GM12878 (cell line): ENCODE results near the gene STK17A. TPM values are rescaled to one million over a fixed set of nuclear protein-coding genes. Genes with fewer than 3 reads are reported as not detected.

Experiments used
- ASH2L ChIP-seq: fragments of 300-600, 200-600 bp; sonication (generic); IDR thresholded peaks from 2 replicates; pipeline ENCODE4 v1.6.1; 2017; ENCODE audit warnings: low read depth, mild to moderate bottlenecking, borderline replicate concordance
- BACH1 ChIP-seq: fragments of 450-650 bp; IDR thresholded peaks from 2 replicates; pipeline ENCODE4 v1.6.1; 2017; ENCODE audit warnings: mild to moderate bottlenecking, borderline replicate concordance
- BHLHE40 ChIP-seq, 2 experiments: fragments of 450-650 bp in 1 of 2; IDR thresholded peaks; 2 replicates each; pipeline ENCODE4 v1.6.1; 2011 to 2017; ENCODE audit warnings: low read depth in 2 of 2, borderline replicate concordance in 1 of 2, improper control_type of control experiment in 1 of 2, low read length in 1 of 2, mild to moderate bottlenecking in 1 of 2
- CHD2 ChIP-seq: IDR thresholded peaks from 2 replicates; pipeline ENCODE4 v1.6.1; 2011; ENCODE audit warnings: low read depth, low read length, improper control_type of control experiment, borderline replicate concordance
- DPF2 ChIP-seq: fragments of 450-650 bp; IDR thresholded peaks from 2 replicates; pipeline ENCODE4 v1.6.1; 2017; ENCODE audit warnings: mild to moderate bottlenecking
- EZH2 ChIP-seq: IDR thresholded peaks from 2 replicates; pipeline ENCODE4 v1.6.1; 2012; ENCODE audit warnings: low read depth, mild to moderate bottlenecking, control low read depth, inconsistent platforms, low read length, borderline replicate concordance; ENCODE audit not compliant: control insufficient read depth
- HCFC1 ChIP-seq: fragments of 150-350 bp; IDR thresholded peaks from 2 replicates; pipeline ENCODE4 v1.6.1; 2014; ENCODE audit warnings: low read length
- HDAC2 ChIP-seq: fragments of 200-600 bp; sonication (generic); IDR thresholded peaks from 2 replicates; pipeline ENCODE4 v1.6.1; 2017
- HDAC6 ChIP-seq: fragments of 200-600 bp; sonication (generic); IDR thresholded peaks from one replicate; pipeline ENCODE4 v1.8.0; 2017; ENCODE audit warnings: antibody characterized with exemption; ENCODE audit not compliant: unreplicated experiment
- KDM1A ChIP-seq: fragments of 200-600 bp; sonication (generic); IDR thresholded peaks from 2 replicates; pipeline ENCODE4 v1.6.1; 2016; ENCODE audit warnings: borderline replicate concordance
- NFYA ChIP-seq: IDR thresholded peaks from 2 replicates; pipeline ENCODE4 v1.6.1; 2011; ENCODE audit warnings: low read depth, mild to moderate bottlenecking, low read length, improper control_type of control experiment, borderline replicate concordance
- NR2C2 ChIP-seq: IDR thresholded peaks from 2 replicates; pipeline ENCODE4 v1.6.1; 2011; ENCODE audit warnings: borderline replicate concordance, low read depth; ENCODE audit not compliant: control insufficient read depth, insufficient read length
- NR2F1 ChIP-seq: fragments of 450-650 bp; conservative IDR thresholded peaks from 2 replicates; pipeline ENCODE4 v1.6.1; 2017; ENCODE audit warnings: mild to moderate bottlenecking
- PAX8 ChIP-seq: fragments of 450-650 bp; IDR thresholded peaks from 2 replicates; pipeline ENCODE4 v1.6.1; 2017; ENCODE audit warnings: mild to moderate bottlenecking, moderate library complexity
- POLR2A ChIP-seq: IDR thresholded peaks from 2 replicates; pipeline ENCODE4 v1.6.1; 2011; ENCODE audit warnings: low read depth, mild to moderate bottlenecking, low read length
- SIX5 ChIP-seq: IDR thresholded peaks from 2 replicates; pipeline ENCODE4 v1.6.1; 2011; ENCODE audit warnings: mild to moderate bottlenecking, low read depth, low read length, moderate library complexity; ENCODE audit not compliant: severe bottlenecking
- SMC3 ChIP-seq: IDR thresholded peaks from 2 replicates; pipeline ENCODE4 v1.6.1; 2011; ENCODE audit warnings: low read length, improper control_type of control experiment, borderline replicate concordance
- SUPT20H ChIP-seq: IDR thresholded peaks from 2 replicates; pipeline ENCODE4 v1.6.1; 2011; ENCODE audit warnings: low read depth, mild to moderate bottlenecking, low read length, moderate library complexity, borderline replicate concordance; ENCODE audit not compliant: control insufficient read depth
- TARDBP ChIP-seq: IDR thresholded peaks from 2 replicates; pipeline ENCODE4 v1.6.1; 2016; ENCODE audit warnings: borderline replicate concordance
- YY1 ChIP-seq: IDR thresholded peaks from 2 replicates; pipeline ENCODE4 v1.6.1; 2011; ENCODE audit warnings: low read depth, mild to moderate bottlenecking, low read length
- polyA plus RNA-seq, 11 experiments: library from polyadenylated mRNA; depleted of rRNA in 4 of 11; unstranded in 6 of 11; stranded (reverse) in 5 of 11; fragments of >200 nt; fragmentation: Nextera tagmentation in 4 of 11; fragmentation: Illumina TruSeq in 1 of 11; extraction: Ambion mirVana in 4 of 11; extraction: Trizol in 1 of 11; gene quantifications; 1 replicate in 1 of 11; 2 replicates in 10 of 11; pipeline versions ENCODE4 v1.2.1 to v1.2.3, GENCODE V29; 2011 to 2016; ENCODE audit warnings: inconsistent platforms in 2 of 11, missing spikeins in 2 of 11, low read depth in 1 of 11
- total RNA-seq, 4 experiments: library from RNA; depleted of rRNA in 3 of 4; stranded (reverse); fragments of >200 nt in 3 of 4; fragmentation: Illumina TruSeq in 1 of 4; extraction: Trizol in 1 of 4; gene quantifications; 2 replicates each; pipeline versions ENCODE4 v1.2.1 to v1.2.3, GENCODE V29; 2013 to 2021
- TF ChIP-seq, protein P1 (sequence below): fragments of 450-650 bp; formaldehyde crosslinking; IDR thresholded peaks from 2 replicates; pipeline ENCODE4 v1.5.0; 2022; ENCODE audit warnings: mild to moderate bottlenecking, missing genetic modification characterization
- TF ChIP-seq, protein P2 (sequence below): fragments of 450-650 bp; IDR thresholded peaks from 2 replicates; pipeline ENCODE4 v1.6.1; 2017; ENCODE audit warnings: borderline replicate concordance
- TF ChIP-seq, protein P3 (sequence below): IDR thresholded peaks from 2 replicates; pipeline ENCODE4 v1.6.1; 2012; ENCODE audit warnings: low read length, inconsistent platforms
- TF ChIP-seq, protein P4 (sequence below), 3 experiments: IDR thresholded peaks in 2 of 3; conservative IDR thresholded peaks in 1 of 3; 2 replicates each; pipeline ENCODE4 v1.5.1; 2011; ENCODE audit warnings: low read depth in 3 of 3, low read length in 3 of 3, mild to moderate bottlenecking in 3 of 3, control low read depth in 2 of 3, moderate library complexity in 2 of 3, inconsistent platforms in 1 of 3, mixed read lengths in 1 of 3; ENCODE audit not compliant: control insufficient read depth in 2 of 3, insufficient read depth in 1 of 3; ENCODE audit errors: extremely low read depth in 1 of 3

STK17A gene
- total and polyA plus RNA-seq, 10 of the 15 experiments (the other 5 are each of a cell fraction or from before 2014, with no cell fraction given), result 18.5 to 91.6 (median 70.8) TPM

DNA sequence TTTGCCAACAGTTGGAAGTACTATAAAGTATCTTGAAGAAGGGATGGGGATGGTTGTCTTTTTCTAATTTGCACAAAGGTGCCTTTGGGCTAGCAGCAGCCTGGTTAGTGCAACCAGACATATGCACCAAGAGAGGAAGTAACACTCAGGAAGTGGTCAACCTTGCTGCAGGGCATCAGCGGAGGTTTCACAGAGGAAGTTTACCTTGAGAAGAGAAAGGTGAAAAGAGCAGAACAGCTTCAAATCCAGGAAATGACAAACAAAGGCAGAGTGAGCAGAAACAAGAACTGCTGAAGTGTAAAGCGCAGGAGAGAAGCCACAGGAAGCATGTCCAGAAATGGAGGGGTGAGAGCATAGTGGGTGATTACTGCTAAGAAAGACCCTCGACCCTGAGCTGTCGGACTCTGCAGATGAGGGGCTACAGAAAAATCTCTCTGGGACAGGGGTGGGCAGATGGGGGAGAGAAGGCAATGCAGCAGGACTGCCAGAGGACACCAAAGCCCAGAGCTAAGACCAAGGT lies 66.9 kb downstream of the STK17A start (continued):
- TF ChIP-seq BHLHE40 (IDR thresholded peaks at IDR 0.05; ENCODE audit: borderline replicate concordance in 1 of 2, low read depth in 2 of 2, low read length in 1 of 2) (peak; percentile 78 to 85), NR2C2 (no peak), PAX8 (no peak), YY1 (peak; percentile 49; the same call in 1 of the 2 replicates), ASH2L (no peak), BACH1 (peak; percentile 92; the same call in 1 of the 2 replicates), SUPT20H (no peak), CHD2 (peak; percentile 84; the same call in 1 of the 2 replicates), NFYA (no peak), HCFC1 (no peak), SMC3 (peak; percentile 13; the same call in 1 of the 2 replicates), NR2F1 (peak; percentile 91), DPF2 (peak; percentile 96), HDAC2 (0 out of 2 replicates have a peak, but pooled peaks have one; percentile 76), TARDBP (peak; percentile 77; the same call in 1 of the 2 replicates), POLR2A (0 out of 2 replicates have a peak, but pooled peaks have one; percentile 8), SIX5 (no peak), HDAC6 (no peak), EZH2 (no peak), KDM1A (no peak)
- TF ChIP-seq, protein P1, sequence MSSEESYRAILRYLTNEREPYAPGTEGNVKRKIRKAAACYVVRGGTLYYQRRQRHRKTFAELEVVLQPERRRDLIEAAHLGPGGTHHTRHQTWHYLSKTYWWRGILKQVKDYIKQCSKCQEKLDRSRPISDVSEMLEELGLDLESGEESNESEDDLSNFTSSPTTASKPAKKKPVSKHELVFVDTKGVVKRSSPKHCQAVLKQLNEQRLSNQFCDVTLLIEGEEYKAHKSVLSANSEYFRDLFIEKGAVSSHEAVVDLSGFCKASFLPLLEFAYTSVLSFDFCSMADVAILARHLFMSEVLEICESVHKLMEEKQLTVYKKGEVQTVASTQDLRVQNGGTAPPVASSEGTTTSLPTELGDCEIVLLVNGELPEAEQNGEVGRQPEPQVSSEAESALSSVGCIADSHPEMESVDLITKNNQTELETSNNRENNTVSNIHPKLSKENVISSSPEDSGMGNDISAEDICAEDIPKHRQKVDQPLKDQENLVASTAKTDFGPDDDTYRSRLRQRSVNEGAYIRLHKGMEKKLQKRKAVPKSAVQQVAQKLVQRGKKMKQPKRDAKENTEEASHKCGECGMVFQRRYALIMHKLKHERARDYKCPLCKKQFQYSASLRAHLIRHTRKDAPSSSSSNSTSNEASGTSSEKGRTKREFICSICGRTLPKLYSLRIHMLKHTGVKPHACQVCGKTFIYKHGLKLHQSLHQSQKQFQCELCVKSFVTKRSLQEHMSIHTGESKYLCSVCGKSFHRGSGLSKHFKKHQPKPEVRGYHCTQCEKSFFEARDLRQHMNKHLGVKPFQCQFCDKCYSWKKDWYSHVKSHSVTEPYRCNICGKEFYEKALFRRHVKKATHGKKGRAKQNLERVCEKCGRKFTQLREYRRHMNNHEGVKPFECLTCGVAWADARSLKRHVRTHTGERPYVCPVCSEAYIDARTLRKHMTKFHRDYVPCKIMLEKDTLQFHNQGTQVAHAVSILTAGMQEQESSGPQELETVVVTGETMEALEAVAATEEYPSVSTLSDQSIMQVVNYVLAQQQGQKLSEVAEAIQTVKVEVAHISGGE, result no peak
- TF ChIP-seq, protein P2, sequence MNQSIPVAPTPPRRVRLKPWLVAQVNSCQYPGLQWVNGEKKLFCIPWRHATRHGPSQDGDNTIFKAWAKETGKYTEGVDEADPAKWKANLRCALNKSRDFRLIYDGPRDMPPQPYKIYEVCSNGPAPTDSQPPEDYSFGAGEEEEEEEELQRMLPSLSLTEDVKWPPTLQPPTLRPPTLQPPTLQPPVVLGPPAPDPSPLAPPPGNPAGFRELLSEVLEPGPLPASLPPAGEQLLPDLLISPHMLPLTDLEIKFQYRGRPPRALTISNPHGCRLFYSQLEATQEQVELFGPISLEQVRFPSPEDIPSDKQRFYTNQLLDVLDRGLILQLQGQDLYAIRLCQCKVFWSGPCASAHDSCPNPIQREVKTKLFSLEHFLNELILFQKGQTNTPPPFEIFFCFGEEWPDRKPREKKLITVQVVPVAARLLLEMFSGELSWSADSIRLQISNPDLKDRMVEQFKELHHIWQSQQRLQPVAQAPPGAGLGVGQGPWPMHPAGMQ, result no peak
- TF ChIP-seq, protein P3, sequence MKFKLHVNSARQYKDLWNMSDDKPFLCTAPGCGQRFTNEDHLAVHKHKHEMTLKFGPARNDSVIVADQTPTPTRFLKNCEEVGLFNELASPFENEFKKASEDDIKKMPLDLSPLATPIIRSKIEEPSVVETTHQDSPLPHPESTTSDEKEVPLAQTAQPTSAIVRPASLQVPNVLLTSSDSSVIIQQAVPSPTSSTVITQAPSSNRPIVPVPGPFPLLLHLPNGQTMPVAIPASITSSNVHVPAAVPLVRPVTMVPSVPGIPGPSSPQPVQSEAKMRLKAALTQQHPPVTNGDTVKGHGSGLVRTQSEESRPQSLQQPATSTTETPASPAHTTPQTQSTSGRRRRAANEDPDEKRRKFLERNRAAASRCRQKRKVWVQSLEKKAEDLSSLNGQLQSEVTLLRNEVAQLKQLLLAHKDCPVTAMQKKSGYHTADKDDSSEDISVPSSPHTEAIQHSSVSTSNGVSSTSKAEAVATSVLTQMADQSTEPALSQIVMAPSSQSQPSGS, result peak; percentile 95
- TF ChIP-seq, protein P4, sequence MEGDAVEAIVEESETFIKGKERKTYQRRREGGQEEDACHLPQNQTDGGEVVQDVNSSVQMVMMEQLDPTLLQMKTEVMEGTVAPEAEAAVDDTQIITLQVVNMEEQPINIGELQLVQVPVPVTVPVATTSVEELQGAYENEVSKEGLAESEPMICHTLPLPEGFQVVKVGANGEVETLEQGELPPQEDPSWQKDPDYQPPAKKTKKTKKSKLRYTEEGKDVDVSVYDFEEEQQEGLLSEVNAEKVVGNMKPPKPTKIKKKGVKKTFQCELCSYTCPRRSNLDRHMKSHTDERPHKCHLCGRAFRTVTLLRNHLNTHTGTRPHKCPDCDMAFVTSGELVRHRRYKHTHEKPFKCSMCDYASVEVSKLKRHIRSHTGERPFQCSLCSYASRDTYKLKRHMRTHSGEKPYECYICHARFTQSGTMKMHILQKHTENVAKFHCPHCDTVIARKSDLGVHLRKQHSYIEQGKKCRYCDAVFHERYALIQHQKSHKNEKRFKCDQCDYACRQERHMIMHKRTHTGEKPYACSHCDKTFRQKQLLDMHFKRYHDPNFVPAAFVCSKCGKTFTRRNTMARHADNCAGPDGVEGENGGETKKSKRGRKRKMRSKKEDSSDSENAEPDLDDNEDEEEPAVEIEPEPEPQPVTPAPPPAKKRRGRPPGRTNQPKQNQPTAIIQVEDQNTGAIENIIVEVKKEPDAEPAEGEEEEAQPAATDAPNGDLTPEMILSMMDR (IDR thresholded peaks at IDR 0.05 in 2 of 3, conservative IDR thresholded peaks at IDR 0.05 in 1 of 3; ENCODE audit: control insufficient read depth in 2 of 3, extremely low read depth in 1 of 3, insufficient read depth in 1 of 3, low read depth in 3 of 3, low read length in 3 of 3), result no peak
